IMR-90 (cell line): ENCODE results near the gene CRYGS. TPM values are rescaled to one million over a fixed set of nuclear protein-coding genes. Genes with fewer than 3 reads are reported as not detected.

Experiments used
- ATAC-seq: fragments of 200-7000 bp; cut with Tn5 transposase; 2 replicates; pipeline ENCODE4 v1.9.1; 2020; ENCODE audit warnings: low read depth, mild to moderate bottlenecking, moderate library complexity
- BruUV-seq: library from RNA; stranded (reverse); fragments of 400-500 nt; replicated peaks from 2 replicates; lab custom pipeline; 2021; lab: Mats Ljungman, UMichigan
- CTCF ChIA-PET: fragments of 300-600 bp; formaldehyde crosslinking; extraction: SDS; loops from one replicate; lab custom pipeline; 2021; ENCODE audit warnings: antibody characterized with exemption; lab: Yijun Ruan, JAX
- POLR2A ChIA-PET: fragments of 300-600 bp; sonication (Branson Sonifier 250); formaldehyde crosslinking; loops from one replicate; lab custom pipeline; 2022; ENCODE audit warnings: antibody characterized with exemption; ENCODE audit not compliant: unreplicated experiment; lab: Charles Lee
- DNase-seq: peaks from one replicate; pipeline ENCODE4 v3.0.0; 2013
- H2AFZ ChIP-seq: replicated peaks from 2 replicates; pipeline ENCODE3; 2013; ENCODE audit warnings: low read length, mild to moderate bottlenecking; ENCODE audit not compliant: poor library complexity
- H2AK5ac ChIP-seq: 2 replicates; pipeline ENCODE4 v1.6.1; 2013; ENCODE audit warnings: low read depth, low read length, inconsistent platforms
- H2AK9ac ChIP-seq: replicated peaks from 2 replicates; pipeline ENCODE3; 2013; ENCODE audit warnings: mild to moderate bottlenecking, low read depth, low read length, moderate library complexity; ENCODE audit not compliant: poor library complexity
- H2BK120ac ChIP-seq: 2 replicates; pipeline ENCODE4 v1.6.1; 2013; ENCODE audit warnings: low read depth, low read length, inconsistent platforms
- H2BK15ac ChIP-seq: 3 replicates; pipeline ENCODE4 v1.6.1; 2013; ENCODE audit warnings: low read depth, low read length, inconsistent platforms
- H2BK20ac ChIP-seq: 2 replicates; pipeline ENCODE4 v1.6.1; 2013; ENCODE audit warnings: low read depth, mild to moderate bottlenecking, inconsistent platforms, low read length, moderate library complexity
- H2BK5ac ChIP-seq: 2 replicates; pipeline ENCODE4 v1.6.1; 2013; ENCODE audit warnings: mild to moderate bottlenecking, low read depth, low read length, inconsistent platforms; ENCODE audit not compliant: poor library complexity, severe bottlenecking
- H3K14ac ChIP-seq: replicated peaks from 2 replicates; pipeline ENCODE4 v1.6.1; 2013; ENCODE audit warnings: low read depth, low read length, inconsistent platforms
- H3K18ac ChIP-seq: 2 replicates; pipeline ENCODE4 v1.6.1; 2013; ENCODE audit warnings: low read depth, low read length, control low read depth
- H3K23ac ChIP-seq: 2 replicates; pipeline ENCODE4 v1.6.1; 2013; ENCODE audit warnings: low read depth, low read length, inconsistent platforms
- H3K27ac ChIP-seq: 2 replicates; pipeline ENCODE4 v1.5.1; 2013; ENCODE audit warnings: mild to moderate bottlenecking, control low read depth, low read length; ENCODE audit not compliant: insufficient read depth
- H3K27me3 ChIP-seq: 2 replicates; pipeline ENCODE4 v1.6.1; 2013; ENCODE audit warnings: low read length; ENCODE audit not compliant: control insufficient read depth, insufficient read depth
- H3K36me3 ChIP-seq: 2 replicates; pipeline ENCODE4 v1.6.1; 2013; ENCODE audit warnings: low read length, mixed read lengths; ENCODE audit not compliant: control insufficient read depth, insufficient read depth
- H3K4ac ChIP-seq: 2 replicates; pipeline ENCODE4 v1.6.1; 2013; ENCODE audit warnings: low read depth, low read length, inconsistent platforms
- H3K4me1 ChIP-seq: 2 replicates; pipeline ENCODE4 v1.6.1; 2013; ENCODE audit warnings: low read length, mixed read lengths; ENCODE audit not compliant: control insufficient read depth, insufficient read depth
- H3K4me2 ChIP-seq: 2 replicates; pipeline ENCODE4 v1.6.1; 2013; ENCODE audit warnings: low read depth, mild to moderate bottlenecking, control low read depth, low read length, moderate library complexity
- H3K4me3 ChIP-seq: 2 replicates; pipeline ENCODE4 v1.5.1; 2013; ENCODE audit warnings: low read depth, mild to moderate bottlenecking, control low read depth, low read length, moderate library complexity; ENCODE audit not compliant: insufficient read depth
- H3K56ac ChIP-seq: 2 replicates; pipeline ENCODE4 v1.6.1; 2013; ENCODE audit warnings: low read length, inconsistent platforms; ENCODE audit not compliant: insufficient read depth; ENCODE audit errors: extremely low read depth
- H3K79me1 ChIP-seq, 2 experiments: 2 replicates each; pipeline ENCODE4 v1.6.1; 2013; ENCODE audit warnings: low read length in 2 of 2, inconsistent platforms in 1 of 2, low read depth in 1 of 2
- H3K9ac ChIP-seq: 2 replicates; pipeline ENCODE4 v1.6.1; 2013; ENCODE audit warnings: low read depth, low read length, control low read depth
- H3K9me1 ChIP-seq: 2 replicates; pipeline ENCODE4 v1.6.1; 2013; ENCODE audit warnings: low read length, inconsistent platforms; ENCODE audit not compliant: insufficient read depth
- H3K9me3 ChIP-seq: 2 replicates; pipeline ENCODE4 v1.6.1; 2013; ENCODE audit warnings: low read length; ENCODE audit not compliant: control insufficient read depth, insufficient read depth
- H4K20me1 ChIP-seq: 2 replicates; pipeline ENCODE4 v1.6.1; 2013; ENCODE audit warnings: low read length, inconsistent platforms; ENCODE audit not compliant: insufficient read depth
- H4K5ac ChIP-seq: 2 replicates; pipeline ENCODE4 v1.6.1; 2013; ENCODE audit warnings: mild to moderate bottlenecking, low read depth, low read length, control low read depth
- H4K8ac ChIP-seq, 2 experiments: 2 replicates each; pipeline ENCODE4 v1.6.1; 2013; ENCODE audit warnings: low read depth in 2 of 2, low read length in 2 of 2, control low read depth in 1 of 2, inconsistent platforms in 1 of 2
- H4K91ac ChIP-seq: 2 replicates; pipeline ENCODE4 v1.6.1; 2013; ENCODE audit warnings: low read depth, low read length, inconsistent platforms; ENCODE audit not compliant: insufficient read depth
- BHLHE40 ChIP-seq: fragments of 150-350 bp; IDR thresholded peaks from 2 replicates; pipeline ENCODE4 v1.6.1; 2016; ENCODE audit warnings: mild to moderate bottlenecking, low read depth, low read length
- MAFK ChIP-seq: IDR thresholded peaks from 2 replicates; pipeline ENCODE4 v1.6.1; 2012; ENCODE audit warnings: low read depth, low read length, improper control_type of control experiment
- MXI1 ChIP-seq: IDR thresholded peaks from 2 replicates; pipeline ENCODE4 v1.6.1; 2012; ENCODE audit warnings: low read depth, mild to moderate bottlenecking, low read length, moderate library complexity, borderline replicate concordance
- POLR2A ChIP-seq: IDR thresholded peaks from 2 replicates; pipeline ENCODE4 v1.6.1; 2012; ENCODE audit warnings: mild to moderate bottlenecking, low read depth, low read length
- RAD21 ChIP-seq: IDR thresholded peaks from 2 replicates; pipeline ENCODE4 v1.6.1; 2012; ENCODE audit warnings: low read length, improper control_type of control experiment
- RFX5 ChIP-seq: IDR thresholded peaks from 2 replicates; pipeline ENCODE4 v1.8.0; 2012; ENCODE audit warnings: low read depth, mild to moderate bottlenecking, low read length, moderate library complexity
- WGBS, 2 experiments: methylation state at CpG; one replicate each; pipeline versions ENCODE4 v1.1.5 to v1.1.7; 2013; ENCODE audit warnings: missing lambda C conversion rate in 2 of 2; ENCODE audit not compliant: insufficient read length in 1 of 2; ENCODE audit errors: extremely low coverage in 2 of 2; 5-methylcytosine and 5-hydroxymethylcytosine counted together
- dilution Hi-C: fragments of 300-500 bp; cut with HindIII; formaldehyde crosslinking; loops from one replicate; pipeline ENCODE4 v1.14.3; 2018; ENCODE audit warnings: low sequenced_read_pairs; ENCODE audit not compliant: unreplicated experiment
- in situ Hi-C: fragments of 300-500 bp; cut with MboI; formaldehyde crosslinking; loops from 3 replicates; pipeline ENCODE4 v1.14.3; 2019; ENCODE audit warnings: low sequenced_read_pairs, inconsistent platforms, mixed read lengths
- intact Hi-C: fragments of 100-400 bp; cut with micrococcal nuclease; formaldehyde crosslinking; loops from 2 replicates; pipeline ENCODE4 v1.10.0; 2022
- polyA plus RNA-seq, 3 experiments: library from polyadenylated mRNA; depleted of rRNA; stranded (reverse); fragments of >200 nt; gene quantifications; 2 replicates each; pipeline ENCODE4 v1.2.3, GENCODE V29; 2012; ENCODE audit warnings: low replicate concordance in 1 of 3
- total RNA-seq: library from RNA; depleted of rRNA; stranded (reverse); fragments of >200 nt; gene quantifications from 2 replicates; pipeline ENCODE4 v1.2.3, GENCODE V29; 2012

Gene CRYGS
- total and polyA plus RNA-seq, 2 of the 4 experiments (the other 2 are of a cell fraction) = 0.36 to 2.1 TPM

GRCh38 chr3:186520431-186520830 is 23.7 kb downstream of the CRYGS start (continued):
- TF ChIP-seq RAD21 = no peak
- no peak for TF ChIP-seq RFX5
- no peak for TF ChIP-seq MAFK

GRCh38 chr3:186519021-186519658 is 25.0 kb downstream of the CRYGS start:
- no peak overlapping the region for H2BK5ac ChIP-seq
- CTCF ChIA-PET = no interaction called here
- no peak overlapping the region for H2AFZ ChIP-seq
- no peaks in the 10 kb centered on the region for H3K79me1 ChIP-seq
- DNase-seq = no peak
- POLR2A ChIA-PET = no interaction called here
- no peak overlapping the region for H3K9ac ChIP-seq
- dilution Hi-C loops = no loop called here
- H4K8ac ChIP-seq = no peak overlapping the region
- TF ChIP-seq MAFK (no peak), BHLHE40 (no peak), POLR2A (no peak), MXI1 (no peak), RAD21 (no peak)
- no peaks in the 10 kb centered on the region for H3K36me3 ChIP-seq
- H2AK9ac ChIP-seq = no peak overlapping the region
- H3K4ac ChIP-seq = no peak overlapping the region
- no peak overlapping the region for H2BK120ac ChIP-seq
- H4K20me1 ChIP-seq = no peaks in the 10 kb centered on the region
- H4K91ac ChIP-seq = no peak overlapping the region
- H3K9me3 ChIP-seq = peaks cover 3% of the 10 kb centered on the region; the same call in 1 of the 2 replicates
- H3K27ac ChIP-seq = no peak overlapping the region
- peaks cover 20% of the 10 kb centered on the region for H3K27me3 ChIP-seq
- H3K4me1 ChIP-seq = no peaks in the 10 kb centered on the region
- in situ Hi-C loops = no loop called here
- WGBS, 2 experiments = 53% methylated on average over 4 of the region's 6 CpGs; no CpG with 5 or more reads in 1 of the 2 experiments
- BruUV-seq = no TSS peak
- H3K4me3 ChIP-seq = no peak overlapping the region
- no peak overlapping the region for H4K5ac ChIP-seq
- no peak for ATAC-seq
- H3K4me2 ChIP-seq = no peak overlapping the region
- no peak overlapping the region for H3K14ac ChIP-seq
- H2AK5ac ChIP-seq = no peak overlapping the region
- no peak overlapping the region for H3K18ac ChIP-seq
- H2BK15ac ChIP-seq = no peak overlapping the region
- no peaks in the 10 kb centered on the region for H3K9me1 ChIP-seq
- no peak overlapping the region for H3K23ac ChIP-seq
- no peak overlapping the region for H2BK20ac ChIP-seq
- no peak overlapping the region for H3K56ac ChIP-seq
- intact Hi-C loops = no loop called here
